ENCODE measurements around the gene DLGAP4.

DLGAP4 gene

GRCh38 chr20:36411861-36412454 lies 105.8 kb downstream of the DLGAP4 start:
- DNase-seq (ENCODE audit: low read depth in 2 of 2), result no peak

GRCh38 chr20:36415475-36416002 lies 109.4 kb downstream of the DLGAP4 start:
- no peak for DNase-seq (ENCODE audit: low read depth in 2 of 2)

GRCh38 chr20:36418711-36419110 lies 112.6 kb downstream of the DLGAP4 start:
- no peak for DNase-seq (ENCODE audit: low read depth in 2 of 2)

GRCh38 chr20:36421641-36422040 lies 115.5 kb downstream of the DLGAP4 start:
- DNase-seq (ENCODE audit: low read depth in 2 of 2), result no peak

- no peak for DNase-seq (ENCODE audit: low read depth in 2 of 2)
Observed at GRCh38 chr20:36424314-36424713, 118.2 kb downstream of the DLGAP4 start.

GRCh38 chr20:36425166-36425565 lies 119.0 kb downstream of the DLGAP4 start:
- no peak for DNase-seq (ENCODE audit: low read depth in 2 of 2)

- DNase-seq (ENCODE audit: low read depth in 2 of 2), result no peak
Observed at GRCh38 chr20:36431604-36432003, 125.5 kb downstream of the DLGAP4 start.

GRCh38 chr20:36432096-36432495 lies 126.0 kb downstream of the DLGAP4 start:
- no peak for DNase-seq (ENCODE audit: low read depth in 2 of 2)

- no peak for DNase-seq (ENCODE audit: low read depth in 2 of 2)
Observed at GRCh38 chr20:36434383-36434782, 128.2 kb downstream of the DLGAP4 start.

- no peak for DNase-seq (ENCODE audit: low read depth in 2 of 2)
Observed at GRCh38 chr20:36435124-36435523, 129.0 kb downstream of the DLGAP4 start.

- DNase-seq (ENCODE audit: low read depth in 2 of 2), result peak; percentile 81 to 89
Observed at GRCh38 chr20:36435592-36436541, 129.7 kb downstream of the DLGAP4 start.

- peak; percentile 43 to 68 for DNase-seq (ENCODE audit: low read depth in 2 of 2)
Observed at GRCh38 chr20:36439040-36439730, 133.0 kb downstream of the DLGAP4 start.

- DNase-seq (ENCODE audit: low read depth in 2 of 2), result no peak
Observed at GRCh38 chr20:36439731-36440072, 133.6 kb downstream of the DLGAP4 start.

- DNase-seq (ENCODE audit: low read depth in 2 of 2), result no peak
Observed at GRCh38 chr20:36440370-36441026, 134.4 kb downstream of the DLGAP4 start.

GRCh38 chr20:36441027-36441414 lies 134.9 kb downstream of the DLGAP4 start:
- DNase-seq (ENCODE audit: low read depth in 2 of 2), result no peak

GRCh38 chr20:36441416-36441815 lies 135.3 kb downstream of the DLGAP4 start:
- no peak for DNase-seq (ENCODE audit: low read depth in 2 of 2)

GRCh38 chr20:36445847-36446246 lies 139.7 kb downstream of the DLGAP4 start:
- DNase-seq (ENCODE audit: low read depth in 2 of 2), result no peak

GRCh38 chr20:36446557-36446956 lies 140.4 kb downstream of the DLGAP4 start:
- no peak for DNase-seq (ENCODE audit: low read depth in 2 of 2)

GRCh38 chr20:36447101-36447500 lies 141.0 kb downstream of the DLGAP4 start:
- DNase-seq (ENCODE audit: low read depth in 2 of 2), result no peak

GRCh38 chr20:36449663-36450062 lies 143.5 kb downstream of the DLGAP4 start:
- DNase-seq (ENCODE audit: low read depth in 2 of 2), result no peak

GRCh38 chr20:36454332-36454697 lies 148.2 kb downstream of the DLGAP4 start:
- DNase-seq (ENCODE audit: low read depth in 2 of 2), result no peak

Measured in stimulated activated CD4-positive, alpha-beta T cell treated with anti-CD3 and anti-CD28 coated beads, Interleukin-4, amount 100 ng/mL, for 48 hours (primary cell).